Stimulated activated CD4-positive, alpha-beta T cell treated with anti-CD3 and anti-CD28 coated beads, Interleukin-1b, Interleukin-23, amount 100 ng/mL, for 24 hours (primary cell): ENCODE results near the gene SYPL1.

ENCODE experiments used
- DNase-seq, 4 experiments: peaks; one replicate each; pipeline ENCODE4 v3.0.0-alpha.2; 2020; ENCODE audit warnings: low read depth in 4 of 4, low spot score in 1 of 4

SYPL1 gene

GRCh38 chr7:106068538-106068961 lies 43.6 kb downstream of the SYPL1 start:
- no peak for DNase-seq

GRCh38 chr7:106067678-106068077 lies 44.4 kb downstream of the SYPL1 start:
- no peak for DNase-seq

- no peak for DNase-seq
These were observed 46.3 kb downstream of the SYPL1 start for GRCh38 chr7:106065575-106066500.

- DNase-seq: no peak
These were observed 47.1 kb downstream of the SYPL1 start for GRCh38 chr7:106064771-106065574.

GRCh38 chr7:106064316-106064715 lies 47.8 kb downstream of the SYPL1 start:
- DNase-seq: no peak

GRCh38 chr7:106063692-106064091 lies 48.4 kb downstream of the SYPL1 start:
- no peak for DNase-seq

GRCh38 chr7:106063024-106063423 lies 49.1 kb downstream of the SYPL1 start:
- no peak for DNase-seq

- DNase-seq: no peak
These were observed 49.6 kb downstream of the SYPL1 start for GRCh38 chr7:106062521-106062931.

- DNase-seq: no peak
These were observed 50.1 kb downstream of the SYPL1 start for GRCh38 chr7:106062006-106062405.

- DNase-seq: no peak
These were observed 50.7 kb downstream of the SYPL1 start for GRCh38 chr7:106061301-106061979.

- no peak for DNase-seq
These were observed 51.7 kb downstream of the SYPL1 start for GRCh38 chr7:106060394-106060920.

- DNase-seq: no peak
These were observed 52.6 kb downstream of the SYPL1 start for GRCh38 chr7:106059556-106059955.

- DNase-seq: no peak
These were observed 53.2 kb downstream of the SYPL1 start for GRCh38 chr7:106058928-106059324.

GRCh38 chr7:106057962-106058927 lies 53.9 kb downstream of the SYPL1 start:
- DNase-seq: no peak

GRCh38 chr7:106057204-106057961 lies 54.7 kb downstream of the SYPL1 start:
- DNase-seq: no peak

- DNase-seq: peak; percentile 24 to 55 (median 46)
These were observed 55.5 kb downstream of the SYPL1 start for GRCh38 chr7:106056513-106057203.

- no peak for DNase-seq
These were observed 57.1 kb downstream of the SYPL1 start for GRCh38 chr7:106054971-106055532.

GRCh38 chr7:106054156-106054910 lies 57.8 kb downstream of the SYPL1 start:
- no peak for DNase-seq
